Gastroesophageal sphincter (tissue), 3 donors: ENCODE measurements around the gene GTF2H1.

Source experiments
- CTCF ChIP-seq, 4 experiments: fragments of 200-600 bp in 2 of 4; fragments of 450-650 bp in 2 of 4; sonication (generic) in 1 of 4; IDR thresholded peaks; one replicate each; pipeline ENCODE4 v1.5.1; 2017 to 2019; ENCODE audit warnings: antibody characterized with exemption in 4 of 4, mild to moderate bottlenecking in 2 of 4, moderate library complexity in 2 of 4
- POLR2A ChIP-seq, 2 donors: fragments of 450-650 bp; IDR thresholded peaks; one replicate each; pipeline ENCODE4 v1.6.1; 2017; ENCODE audit warnings: antibody characterized with exemption in 2 of 2, mild to moderate bottlenecking in 2 of 2, moderate library complexity in 1 of 2
- POLR2AphosphoS5 ChIP-seq: sonication (generic); formaldehyde crosslinking; IDR thresholded peaks from one replicate; pipeline ENCODE4 v1.6.1; 2017; ENCODE audit warnings: antibody characterized with exemption

- no peak for TF ChIP-seq CTCF (IDR thresholded peaks at IDR 0.05)
- no peak for TF ChIP-seq POLR2AphosphoS5
- no peak for TF ChIP-seq POLR2A (IDR thresholded peaks at IDR 0.05)
These were observed 4.8 kb upstream of the GTF2H1 start for GRCh38 chr11:18317551-18317950.
